SK-N-SH treated with all-trans-retinoic acid at 6 μM for 48 hours (cell line): ENCODE results near the gene NFAM1.

Experiments
- CSDC2 ChIP-seq: fragments of 250-450 bp; sonication (Bioruptor Pico); IDR thresholded peaks from 2 replicates; pipeline ENCODE4 v1.5.0; 2020; ENCODE audit warnings: mild to moderate bottlenecking, moderate library complexity
- RARB ChIP-seq: fragments of 250-450 bp; sonication (Bioruptor Pico); IDR thresholded peaks from 2 replicates; pipeline ENCODE4 v1.8.0; 2021; ENCODE audit warnings: mild to moderate bottlenecking, moderate library complexity

DNA sequence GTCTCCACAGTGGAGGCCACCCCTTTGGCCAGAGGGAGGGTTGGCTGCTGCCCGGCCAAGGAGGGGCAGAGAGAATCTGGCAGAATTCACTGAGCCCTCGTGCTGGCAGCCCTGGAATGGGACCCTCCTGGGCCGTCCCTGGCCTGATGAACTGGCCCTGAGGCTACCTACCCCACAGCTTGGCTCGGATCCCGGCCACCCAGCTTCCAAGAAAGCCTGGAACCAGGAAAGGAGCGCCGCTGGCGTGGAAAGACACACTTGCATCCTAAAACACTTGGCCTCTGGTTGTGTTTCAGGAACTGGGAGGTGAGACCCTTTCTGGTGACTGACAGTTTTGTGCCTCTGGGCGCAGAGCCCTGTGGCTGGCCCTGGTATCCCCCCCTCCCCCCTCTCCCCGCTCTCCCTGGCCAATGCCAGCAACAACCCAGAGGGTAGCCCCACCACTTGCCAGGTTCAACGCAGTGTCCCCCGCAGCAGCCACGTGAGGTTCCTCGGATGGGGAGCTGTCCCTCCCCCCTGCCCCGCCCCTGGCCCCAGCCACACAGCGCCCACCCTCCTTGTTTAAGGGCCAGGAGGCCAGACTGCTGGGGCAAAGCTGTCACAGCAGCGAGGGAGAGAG is 693 bp downstream of the NFAM1 start:
- TF ChIP-seq CSDC2 (CRISPR knock-in tag) (no peak), RARB (CRISPR knock-in tag) (no peak)
